DMS 273 (cell line): ENCODE results near the gene CABP4.
"Not testable (repeated sequence)": the region's sequence is repeated elsewhere in the genome, so short reads cannot be mapped to it uniquely, and the experiment has no call there.

Experiments
- DNase-seq: peaks from one replicate; lab custom pipeline; 2025; ENCODE audit not compliant: unreplicated experiment; lab: John Stamatoyannopoulos, UW

CABP4 gene

DNA sequence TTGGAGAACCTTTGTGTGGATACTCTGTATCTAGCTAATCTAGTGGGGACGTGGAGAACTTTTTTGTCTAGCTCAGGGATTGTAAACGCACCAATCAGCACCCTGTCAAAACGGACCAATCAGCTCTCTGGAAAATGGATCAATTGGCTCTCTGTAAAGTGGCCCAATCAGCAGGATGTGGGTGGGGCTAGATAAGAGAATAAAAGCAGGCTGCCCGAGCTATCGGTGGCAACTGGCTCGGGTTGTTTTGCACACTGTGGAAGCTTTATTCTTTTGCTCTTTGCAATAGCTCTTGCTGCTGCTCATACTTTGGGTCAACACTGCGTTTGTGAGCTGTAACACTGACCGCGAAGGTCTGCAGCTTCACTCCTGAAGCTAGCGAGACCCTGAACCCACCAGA, 21.5 kb downstream of the CABP4 start:
- DNase-seq = not testable (repeated sequence)

DNA sequence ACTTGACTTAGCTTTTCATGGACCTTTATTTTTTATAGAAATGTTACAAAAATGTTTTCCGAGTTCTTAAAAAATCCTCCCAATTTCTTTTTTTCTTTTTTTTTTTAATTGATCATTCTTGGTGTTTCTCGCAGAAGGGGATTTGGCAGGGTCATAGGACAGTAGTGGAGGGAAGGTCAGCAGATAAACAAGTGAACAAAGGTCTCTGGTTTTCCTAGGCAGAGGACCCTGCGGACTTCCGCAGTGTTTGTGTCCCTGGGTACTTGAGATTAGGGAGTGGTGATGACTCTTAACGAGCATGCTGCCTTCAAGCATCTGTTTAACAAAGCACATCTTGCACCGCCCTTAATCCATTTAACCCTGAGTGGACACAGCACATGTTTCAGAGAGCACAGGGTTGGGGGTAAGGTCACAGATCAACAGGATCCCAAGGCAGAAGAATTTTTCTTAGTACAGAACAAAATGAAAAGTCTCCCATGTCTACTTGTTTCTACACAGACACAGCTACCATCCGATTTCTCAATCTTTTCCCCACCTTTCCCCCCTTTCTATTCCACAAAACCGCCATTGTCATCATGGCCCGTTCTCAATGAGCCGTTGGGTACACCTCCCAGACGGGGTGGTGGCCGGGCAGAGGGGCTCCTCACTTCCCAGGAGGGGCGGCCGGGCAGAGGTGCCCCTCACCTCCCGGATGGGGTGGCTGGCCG, 22.3 kb downstream of the CABP4 start:
- DNase-seq = not testable (repeated sequence)

DNA sequence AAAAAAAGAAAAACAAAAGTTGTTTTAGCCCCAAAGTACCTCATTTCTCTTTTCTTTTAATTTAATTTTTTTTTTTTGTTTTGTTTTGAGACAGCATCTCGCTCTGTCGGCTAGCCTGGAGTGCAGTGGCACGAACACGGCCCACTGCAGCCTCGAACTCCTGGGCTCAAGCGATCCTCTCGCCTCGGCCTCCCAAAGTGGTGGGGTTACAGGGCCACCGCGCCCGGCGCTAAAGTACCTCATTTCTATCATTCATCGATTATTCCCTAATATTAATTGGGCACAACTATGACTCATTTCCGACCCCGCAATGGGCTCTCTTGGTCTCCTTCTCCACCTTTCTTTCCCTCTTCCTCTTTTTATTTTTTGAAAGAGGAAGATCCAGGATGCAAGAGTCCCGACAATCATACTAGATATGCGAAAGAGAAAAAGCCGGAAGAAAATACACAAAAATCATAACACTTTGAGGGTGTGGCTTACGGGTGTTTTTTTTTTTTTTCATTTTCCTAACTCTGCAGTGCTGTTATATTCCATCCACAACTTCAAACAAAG, 27.2 kb downstream of the CABP4 start:
- no peak for DNase-seq

DNA sequence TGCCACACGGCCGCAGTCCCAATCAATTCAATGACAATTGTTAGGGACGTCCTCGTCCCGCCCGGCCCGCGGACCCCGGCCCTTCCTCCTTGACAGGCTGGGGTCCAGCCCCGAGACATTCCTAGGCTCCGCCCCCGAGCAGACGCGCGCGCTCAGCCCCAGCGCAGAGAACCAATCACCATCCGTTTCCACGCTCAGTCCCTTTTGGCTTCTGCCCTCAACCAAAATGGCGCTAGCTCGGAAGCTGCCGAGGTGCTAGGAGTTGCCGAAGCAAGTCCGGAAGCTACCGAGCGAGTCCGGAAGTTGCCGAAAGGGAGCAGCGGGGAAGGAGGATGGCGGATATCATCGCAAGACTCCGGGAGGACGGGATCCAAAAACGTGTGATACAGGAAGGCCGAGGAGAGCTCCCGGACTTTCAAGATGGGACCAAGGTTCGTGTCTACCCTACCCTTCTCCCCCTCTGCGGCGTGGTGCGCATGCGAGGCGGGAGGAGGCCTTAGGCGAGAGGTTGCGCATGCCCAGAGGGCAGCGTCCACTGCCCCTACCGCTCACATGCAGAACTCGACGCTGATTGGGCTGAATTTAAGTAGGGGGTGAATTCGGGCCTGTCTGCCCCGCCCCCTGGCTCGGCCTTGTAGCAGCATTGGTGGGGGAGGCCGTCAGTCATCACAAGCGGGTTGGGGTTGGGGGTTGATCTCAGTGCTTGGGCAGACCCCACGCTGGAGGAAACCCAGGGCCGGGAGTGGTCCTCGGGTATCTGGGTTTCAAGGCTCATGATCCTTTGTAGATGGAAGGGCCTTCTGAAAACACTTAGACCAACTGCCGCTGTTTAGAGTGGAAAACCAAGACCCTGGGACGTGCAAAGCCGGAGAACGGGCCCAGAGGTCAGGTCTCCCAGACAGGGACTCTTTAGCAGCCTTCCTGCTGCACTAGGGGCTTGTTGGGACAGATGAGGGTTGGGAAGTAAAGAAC, 28.0 kb downstream of the CABP4 start, which contains the start of gene AIP:
TSS of gene AIP (plus strand) at position 200 of the 972 bp plus-strand sequence. CDS start at position 333, 133 bp downstream.
- DNase-seq = peak; percentile 98

DNA sequence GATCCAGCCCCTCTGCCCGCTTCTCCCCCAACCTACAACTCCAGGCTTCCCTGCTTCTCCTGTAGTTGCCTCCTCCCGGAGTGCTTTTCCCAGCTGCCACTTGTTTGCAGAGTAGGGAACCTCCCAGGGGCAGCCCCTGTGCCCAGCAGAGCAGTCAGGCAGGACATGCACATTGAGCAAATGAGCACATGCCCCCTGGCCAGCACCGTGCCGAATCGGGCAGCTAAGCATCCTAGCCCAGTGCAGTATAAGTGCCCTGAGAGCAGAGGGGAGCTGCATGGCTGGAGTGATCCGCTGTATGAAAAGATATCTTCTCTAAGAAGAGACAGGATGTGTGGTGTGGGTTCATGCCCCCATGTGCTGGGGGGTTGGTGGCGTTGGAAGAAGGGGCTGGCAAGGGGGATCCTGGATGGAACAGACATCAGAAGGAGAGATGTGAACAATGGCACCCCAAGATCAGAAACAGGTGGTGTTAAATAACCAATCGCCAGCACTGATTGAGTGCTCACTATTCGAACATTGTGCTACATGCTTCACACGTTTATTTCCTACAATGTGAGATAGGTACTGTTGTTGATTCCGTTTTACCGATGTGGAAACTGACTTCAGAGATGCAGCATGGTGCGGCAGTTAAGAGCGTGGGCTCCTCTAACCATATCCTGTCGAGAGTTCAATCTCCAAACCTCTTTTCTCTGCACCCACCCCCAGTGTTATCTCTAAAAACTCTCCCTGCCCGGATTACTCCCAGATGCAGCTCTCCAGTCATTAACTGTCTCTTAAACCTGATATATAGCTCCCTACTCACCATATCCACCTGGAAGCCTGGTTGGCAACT, 28.9 kb downstream of the CABP4 start:
- no peak for DNase-seq

DNA sequence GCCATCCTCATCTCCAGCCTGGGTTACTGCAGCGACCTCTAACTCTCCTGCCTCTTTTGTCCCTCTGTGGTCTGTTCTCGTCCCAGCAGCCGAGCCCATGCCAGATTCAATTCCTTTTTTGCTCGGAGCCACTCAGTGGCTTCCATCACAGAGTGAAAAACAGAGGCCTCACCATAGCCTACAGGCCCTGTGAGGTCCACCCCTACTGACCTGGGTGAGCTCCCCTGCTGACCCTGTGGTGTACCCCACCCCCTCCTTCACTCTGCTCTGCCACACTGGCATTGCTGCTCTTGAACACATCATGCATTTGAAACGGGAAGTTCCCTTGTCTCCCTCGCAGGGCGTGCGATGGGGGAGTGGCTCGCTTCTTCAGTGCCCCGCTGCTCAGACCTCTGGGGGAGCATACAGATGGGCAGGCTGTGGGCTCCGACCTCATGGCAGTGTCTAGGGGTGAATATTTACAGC, 29.7 kb downstream of the CABP4 start:
- no peak for DNase-seq

DNA sequence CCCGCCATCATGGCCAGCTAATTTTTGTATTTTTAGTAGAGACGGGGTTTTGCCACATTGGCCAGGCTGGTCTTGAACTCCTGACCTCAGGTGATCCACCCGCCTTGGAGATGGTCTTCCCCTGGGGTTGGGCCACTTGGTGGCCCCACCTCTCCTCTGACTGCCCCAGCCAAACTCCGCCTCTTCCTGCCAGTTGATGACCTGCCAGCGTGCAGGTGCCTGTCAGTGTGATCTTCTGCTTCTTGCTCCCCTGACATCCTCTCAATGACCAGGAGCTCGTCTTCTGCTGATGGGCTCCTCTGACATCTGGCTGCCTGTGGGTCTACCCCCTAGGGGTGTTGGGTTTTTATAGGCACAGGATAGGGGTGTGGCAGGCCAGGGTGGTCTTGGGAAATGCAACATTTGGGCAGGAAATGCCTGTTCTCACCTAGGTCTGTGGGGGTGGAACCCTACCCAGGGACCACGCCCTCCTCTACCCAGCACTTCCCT, 30.8 kb downstream of the CABP4 start:
- DNase-seq = not testable (repeated sequence)

DNA sequence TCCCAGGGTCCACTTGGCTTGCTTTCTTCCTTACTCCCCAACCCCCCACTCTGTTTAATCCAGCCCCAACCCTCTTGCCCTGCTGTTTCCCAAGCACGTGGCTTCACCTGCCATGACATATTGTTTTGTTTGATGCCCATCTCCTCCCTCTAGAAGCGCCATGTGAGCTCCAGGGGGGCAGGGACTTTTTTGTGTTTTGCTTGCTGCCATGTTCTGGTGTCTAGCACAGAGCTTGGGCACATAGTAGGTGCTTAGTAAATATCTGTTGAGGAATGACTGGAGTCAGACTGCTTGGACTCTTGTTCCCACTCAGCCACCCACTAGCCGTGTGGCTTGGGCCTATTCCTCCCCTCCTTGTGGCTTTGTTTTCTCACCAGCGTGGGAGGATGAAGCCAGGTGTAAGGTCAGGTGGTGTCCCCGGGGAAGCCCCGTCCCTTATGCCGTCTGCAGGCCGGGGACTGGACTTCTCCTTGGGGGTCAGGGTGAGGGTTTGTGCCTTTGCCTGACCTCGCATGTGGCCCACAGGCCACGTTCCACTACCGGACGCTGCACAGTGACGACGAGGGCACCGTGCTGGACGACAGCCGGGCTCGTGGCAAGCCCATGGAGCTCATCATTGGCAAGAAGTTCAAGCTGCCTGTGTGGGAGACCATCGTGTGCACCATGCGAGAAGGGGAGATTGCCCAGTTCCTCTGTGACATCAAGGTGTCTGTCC, 31.5 kb downstream of the CABP4 start:
- DNase-seq = no peak

DNA sequence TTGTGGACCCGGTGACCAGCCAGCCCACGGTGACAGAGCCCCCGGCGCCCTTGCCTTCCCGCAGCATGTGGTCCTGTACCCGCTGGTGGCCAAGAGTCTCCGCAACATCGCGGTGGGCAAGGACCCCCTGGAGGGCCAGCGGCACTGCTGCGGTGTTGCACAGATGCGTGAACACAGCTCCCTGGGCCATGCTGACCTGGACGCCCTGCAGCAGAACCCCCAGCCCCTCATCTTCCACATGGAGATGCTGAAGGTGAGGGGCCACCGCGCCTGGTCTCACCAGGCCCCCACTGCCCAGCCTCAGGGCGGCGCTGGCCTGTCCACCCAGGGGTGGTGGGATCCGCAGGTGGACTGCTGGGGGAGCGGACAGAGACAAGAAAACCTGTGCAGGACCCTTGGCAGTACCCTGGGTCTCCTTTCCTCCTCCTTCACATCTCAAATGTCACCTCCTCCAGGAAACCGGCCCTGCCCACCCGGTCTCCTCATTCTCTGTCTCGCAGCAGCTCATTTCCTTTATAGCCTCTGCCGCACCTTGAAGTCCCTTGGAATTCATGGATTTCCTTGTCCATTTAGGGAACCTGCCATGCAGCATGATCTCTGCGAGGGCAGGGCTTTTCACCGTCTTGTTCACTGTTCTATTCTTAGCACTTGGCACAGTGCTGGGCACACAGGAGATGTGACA, 34.2 kb downstream of the CABP4 start:
- DNase-seq = no peak

DNA sequence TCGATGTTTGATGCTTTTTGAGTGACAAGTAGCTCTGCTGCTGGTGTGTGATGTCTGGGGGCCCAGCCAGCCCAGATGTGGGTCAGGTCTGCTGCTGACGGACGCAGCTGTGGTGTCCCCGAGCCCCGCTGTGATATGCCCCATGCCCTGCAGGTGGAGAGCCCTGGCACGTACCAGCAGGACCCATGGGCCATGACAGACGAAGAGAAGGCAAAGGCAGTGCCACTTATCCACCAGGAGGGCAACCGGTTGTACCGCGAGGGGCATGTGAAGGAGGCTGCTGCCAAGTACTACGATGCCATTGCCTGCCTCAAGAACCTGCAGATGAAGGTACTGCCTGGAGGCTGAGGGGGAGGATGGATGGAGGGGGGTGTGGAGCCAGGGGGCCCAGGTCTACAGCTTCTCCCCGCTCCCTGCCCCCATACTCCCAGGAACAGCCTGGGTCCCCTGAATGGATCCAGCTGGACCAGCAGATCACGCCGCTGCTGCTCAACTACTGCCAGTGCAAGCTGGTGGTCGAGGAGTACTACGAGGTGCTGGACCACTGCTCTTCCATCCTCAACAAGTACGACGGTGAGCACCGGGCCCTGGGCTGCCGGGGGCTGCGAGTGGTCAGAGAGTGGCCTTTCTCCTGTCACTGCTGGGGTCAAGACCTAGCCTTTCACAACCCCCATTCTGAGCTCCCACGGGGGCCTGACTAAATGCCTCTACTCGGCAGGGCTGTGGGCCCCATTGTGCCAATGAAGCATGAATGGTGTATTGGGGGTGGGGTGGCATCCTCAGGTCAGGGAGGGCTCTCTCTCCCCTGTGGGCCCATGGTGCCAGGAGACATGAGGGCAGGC, 35.0 kb downstream of the CABP4 start:
- no peak for DNase-seq

DNA sequence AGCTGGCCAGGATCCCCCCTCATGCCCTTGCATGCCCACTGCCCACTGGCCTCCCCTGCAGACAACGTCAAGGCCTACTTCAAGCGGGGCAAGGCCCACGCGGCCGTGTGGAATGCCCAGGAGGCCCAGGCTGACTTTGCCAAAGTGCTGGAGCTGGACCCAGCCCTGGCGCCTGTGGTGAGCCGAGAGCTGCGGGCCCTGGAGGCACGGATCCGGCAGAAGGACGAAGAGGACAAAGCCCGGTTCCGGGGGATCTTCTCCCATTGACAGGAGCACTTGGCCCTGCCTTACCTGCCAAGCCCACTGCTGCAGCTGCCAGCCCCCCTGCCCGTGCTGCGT, 35.5 kb downstream of the CABP4 start:
- DNase-seq = no peak

DNA sequence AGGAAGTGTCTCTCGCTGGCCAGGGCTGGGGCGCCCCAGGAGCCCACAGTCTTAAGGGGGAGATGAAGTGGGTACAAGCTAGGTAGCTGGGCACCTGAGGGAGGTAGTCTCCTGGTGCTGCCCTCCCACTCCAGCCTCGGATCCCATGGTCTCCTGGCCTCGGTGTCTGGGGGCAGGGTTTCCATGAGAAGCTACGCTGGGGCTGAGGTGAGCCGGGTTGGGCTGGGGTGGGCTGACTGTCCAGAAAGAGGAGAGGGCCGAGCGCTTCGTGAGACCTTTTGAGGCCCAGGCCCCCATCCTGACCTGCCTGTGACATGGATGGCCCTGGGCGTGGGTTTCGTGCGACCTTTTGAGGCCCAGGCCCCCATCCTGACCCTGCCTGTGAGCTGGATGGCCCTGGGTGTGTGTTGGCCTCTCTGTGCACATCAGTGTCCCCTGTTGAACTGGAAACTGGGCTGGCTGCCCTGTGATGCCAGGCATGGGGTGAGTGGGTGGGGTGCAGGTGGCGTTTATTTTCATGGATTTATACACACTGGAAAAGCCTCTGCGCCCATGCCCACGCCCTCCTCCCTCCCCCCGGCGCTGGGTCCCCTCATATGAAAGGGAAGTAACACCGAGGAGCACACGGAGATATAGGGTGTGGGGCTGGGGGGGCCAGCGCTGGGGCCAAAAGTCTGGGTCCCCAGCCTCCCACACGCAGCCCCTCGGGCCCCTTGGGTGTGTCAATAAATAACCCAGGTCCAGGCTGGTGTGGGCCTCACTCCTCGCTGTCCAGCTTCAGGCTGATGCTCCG, 36.3 kb downstream of the CABP4 start:
- DNase-seq = no peak

DNA sequence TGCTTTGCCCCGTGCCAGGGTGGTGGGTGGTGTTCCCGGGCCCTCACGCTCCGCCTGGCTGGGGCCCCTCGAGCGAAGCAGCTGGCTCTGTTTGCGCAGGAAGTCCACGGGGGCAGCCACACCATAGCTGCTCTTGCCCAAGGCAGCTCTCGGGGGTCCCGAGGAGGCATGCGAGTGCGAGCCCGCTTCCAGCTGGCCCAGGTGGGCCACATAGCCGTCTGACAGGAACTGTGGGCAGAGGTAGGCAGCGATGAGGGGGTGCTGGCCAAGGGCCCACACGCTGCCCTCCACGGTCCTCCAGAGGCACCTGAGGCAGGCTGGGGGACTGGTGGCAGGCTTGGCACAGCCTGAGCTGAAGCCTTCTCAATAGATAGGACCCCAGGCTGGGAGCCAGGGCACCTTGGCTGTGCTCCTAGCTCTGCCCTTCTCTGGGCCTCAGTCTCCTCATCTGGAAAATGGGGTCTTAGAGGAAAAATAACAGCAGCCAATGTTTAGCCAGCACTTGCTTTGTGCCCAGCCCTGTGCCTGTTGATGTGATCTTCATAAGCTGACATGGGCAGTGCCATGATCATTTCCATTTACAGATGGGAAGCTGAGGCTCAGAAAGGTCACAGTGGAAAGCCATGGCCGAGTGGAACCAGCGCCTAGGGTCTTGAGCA, 37.0 kb downstream of the CABP4 start:
- DNase-seq = no peak

DNA sequence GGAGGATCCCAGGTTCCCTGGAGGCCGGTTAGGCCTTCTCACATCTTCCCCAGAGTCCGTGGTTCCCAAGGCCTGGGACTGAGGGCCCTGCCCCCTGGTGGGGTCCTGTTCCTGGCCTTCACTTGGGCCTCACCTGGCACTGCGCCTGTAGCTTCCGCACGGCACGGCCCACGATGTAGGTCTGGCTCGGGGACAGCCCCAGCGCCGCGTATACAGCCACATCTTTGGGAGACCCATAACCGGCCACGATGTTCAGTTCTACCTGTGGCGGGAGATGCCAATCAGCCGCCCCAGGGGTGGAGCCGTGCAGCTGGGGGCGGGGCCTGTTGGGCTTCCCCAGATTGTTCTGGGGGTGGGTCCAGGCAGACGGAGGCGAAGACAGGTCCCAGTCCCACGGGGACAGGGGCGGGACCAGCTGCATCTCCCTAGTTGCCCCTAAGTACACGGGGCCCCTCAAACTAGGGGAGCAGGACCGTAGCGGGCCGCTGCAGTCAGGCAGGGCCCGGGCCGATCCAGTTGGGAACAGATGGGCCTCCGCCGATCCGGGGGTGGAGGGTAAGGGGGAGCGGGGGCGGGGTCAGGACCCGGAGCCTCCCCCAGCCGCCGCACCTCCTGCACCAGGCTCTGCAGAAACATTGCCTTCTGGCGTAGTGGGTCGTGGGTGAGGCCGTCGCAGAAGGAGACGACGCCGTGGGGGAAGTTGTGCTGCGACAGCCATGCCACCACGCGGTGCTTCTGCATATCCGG, 37.8 kb downstream of the CABP4 start:
- DNase-seq = peak; percentile 25

DNA sequence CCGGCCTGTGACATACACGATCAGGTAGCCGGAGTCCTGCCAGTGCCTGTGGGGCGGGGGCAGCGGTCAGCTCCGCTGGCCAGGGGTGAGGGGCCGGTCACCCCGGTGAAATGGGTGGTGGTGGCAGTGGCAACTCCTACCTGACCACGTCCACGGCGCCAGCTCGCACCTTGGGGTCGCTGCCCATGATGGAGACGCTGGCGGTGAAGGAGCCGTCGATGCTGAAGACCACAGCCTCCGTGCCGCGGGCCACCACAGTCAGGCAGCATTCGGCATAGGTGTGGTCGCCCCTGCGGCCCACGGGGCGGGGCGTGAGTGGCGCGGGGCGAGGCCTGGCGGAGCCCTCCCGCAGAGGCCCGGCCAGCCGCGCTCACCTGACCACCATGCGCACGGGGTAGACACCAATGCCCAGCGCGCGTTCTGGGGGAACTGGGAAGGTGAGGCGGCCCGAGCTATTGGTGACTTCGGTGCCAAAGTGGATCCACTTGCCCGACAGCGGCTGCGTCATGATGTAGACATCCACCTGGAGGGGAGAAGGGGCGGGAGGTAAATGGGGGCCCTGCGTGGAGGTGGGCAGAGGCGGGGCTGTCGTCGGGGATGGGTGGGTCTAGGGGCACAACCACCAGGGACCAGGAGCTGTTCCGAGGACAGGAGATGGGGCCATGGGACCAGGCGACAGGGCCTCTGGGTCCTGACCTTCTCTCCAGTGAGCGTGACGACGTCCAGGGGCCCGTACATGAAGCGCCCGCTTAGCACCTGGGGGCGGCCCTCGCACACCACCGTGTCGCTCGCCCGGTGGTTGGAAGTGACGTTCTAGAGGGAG, 38.6 kb downstream of the CABP4 start:
- no peak for DNase-seq
